Measurements from ENCODE around the gene RABGAP1.

The RABGAP1 gene

DNA sequence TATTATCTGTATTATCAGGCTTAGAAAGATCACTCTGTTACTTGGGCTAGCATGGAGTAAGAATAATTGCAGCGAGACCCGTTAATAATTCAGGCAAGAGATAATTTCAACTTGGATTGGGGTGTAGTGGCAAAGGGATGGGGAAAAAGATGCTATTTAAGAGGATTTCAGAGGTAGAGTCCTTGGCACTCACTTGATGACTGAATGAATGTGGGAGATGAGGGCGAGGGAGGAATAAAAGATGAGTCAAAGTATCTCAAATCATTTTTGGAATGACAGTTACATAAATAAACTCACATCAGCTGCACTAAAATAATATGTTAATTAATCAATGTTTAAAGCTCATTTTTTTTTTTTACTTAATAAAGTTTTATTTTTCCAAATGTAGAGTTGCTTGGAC lies 88.2 kb downstream of the RABGAP1 start:
- Histone ChIP-seq H3K27ac (no peak overlapping the region), H3K9me3 (ENCODE audit: severe bottlenecking) (no peaks in the 10 kb centered on the region), H3K27me3 (ENCODE audit: insufficient read depth, low read depth, severe bottlenecking) (no peaks in the 10 kb centered on the region), H3K36me3 (peaks cover 7% of the 10 kb centered on the region), H3K4me3 (ENCODE audit: low read depth, low read length) (no peak overlapping the region)
- TF ChIP-seq, protein P1, sequence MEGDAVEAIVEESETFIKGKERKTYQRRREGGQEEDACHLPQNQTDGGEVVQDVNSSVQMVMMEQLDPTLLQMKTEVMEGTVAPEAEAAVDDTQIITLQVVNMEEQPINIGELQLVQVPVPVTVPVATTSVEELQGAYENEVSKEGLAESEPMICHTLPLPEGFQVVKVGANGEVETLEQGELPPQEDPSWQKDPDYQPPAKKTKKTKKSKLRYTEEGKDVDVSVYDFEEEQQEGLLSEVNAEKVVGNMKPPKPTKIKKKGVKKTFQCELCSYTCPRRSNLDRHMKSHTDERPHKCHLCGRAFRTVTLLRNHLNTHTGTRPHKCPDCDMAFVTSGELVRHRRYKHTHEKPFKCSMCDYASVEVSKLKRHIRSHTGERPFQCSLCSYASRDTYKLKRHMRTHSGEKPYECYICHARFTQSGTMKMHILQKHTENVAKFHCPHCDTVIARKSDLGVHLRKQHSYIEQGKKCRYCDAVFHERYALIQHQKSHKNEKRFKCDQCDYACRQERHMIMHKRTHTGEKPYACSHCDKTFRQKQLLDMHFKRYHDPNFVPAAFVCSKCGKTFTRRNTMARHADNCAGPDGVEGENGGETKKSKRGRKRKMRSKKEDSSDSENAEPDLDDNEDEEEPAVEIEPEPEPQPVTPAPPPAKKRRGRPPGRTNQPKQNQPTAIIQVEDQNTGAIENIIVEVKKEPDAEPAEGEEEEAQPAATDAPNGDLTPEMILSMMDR (IDR thresholded peaks at IDR 0.05; ENCODE audit: low read depth, low read length): no peak
- DNase-seq: no peak

DNA sequence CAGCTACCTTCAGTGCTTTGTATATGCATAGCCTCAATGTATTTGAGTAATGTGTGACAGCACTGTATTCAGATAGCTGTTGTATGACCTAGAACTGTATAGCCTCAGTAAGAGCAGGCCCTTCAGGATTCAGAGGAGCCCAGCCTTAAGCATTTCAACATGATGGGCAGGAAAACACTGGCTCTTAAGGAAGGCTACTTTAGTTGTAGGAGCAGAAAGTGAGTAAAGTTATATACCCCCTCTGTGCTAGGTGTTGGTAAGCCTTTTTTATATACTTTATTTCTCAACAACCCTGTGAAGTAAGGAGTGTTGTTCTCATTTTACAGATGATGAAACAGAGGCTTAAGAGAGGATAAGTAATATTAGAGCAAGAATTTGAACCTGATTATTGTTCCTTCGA lies 91.1 kb downstream of the RABGAP1 start:
- H3K27ac ChIP-seq: no peak overlapping the region
- TF ChIP-seq, protein P1 (IDR thresholded peaks at IDR 0.05; ENCODE audit: low read depth, low read length): no peak
- DNase-seq: no peak
- no peaks in the 10 kb centered on the region for H3K9me3 ChIP-seq (ENCODE audit: severe bottlenecking)
- peaks cover 6% of the 10 kb centered on the region for H3K36me3 ChIP-seq
- no peaks in the 10 kb centered on the region for H3K27me3 ChIP-seq (ENCODE audit: insufficient read depth, low read depth, severe bottlenecking)
- H3K4me3 ChIP-seq (ENCODE audit: low read depth, low read length): no peak overlapping the region

DNA sequence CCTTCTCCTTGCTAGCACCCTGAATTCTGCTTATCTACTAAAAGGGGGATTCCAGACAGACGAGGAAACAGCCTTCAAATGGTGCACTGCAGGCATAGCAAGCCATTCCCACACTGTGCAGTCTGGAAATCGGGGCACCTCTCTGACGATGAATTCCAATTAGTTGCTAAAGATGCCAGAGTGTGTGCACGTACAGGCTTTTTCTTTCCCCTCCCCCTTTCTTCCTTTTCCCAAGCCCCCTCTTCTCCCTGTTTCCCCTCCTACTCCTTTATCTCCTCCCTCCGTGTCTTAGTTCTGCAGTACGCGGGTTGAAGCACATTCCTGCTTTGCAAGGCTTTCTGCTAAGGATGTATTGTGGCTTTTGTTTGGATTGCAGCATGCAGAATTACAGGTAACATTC lies 92.5 kb downstream of the RABGAP1 start, which contains the start of gene GPR21:
GPR21 (plus strand) TSS at position 316 of the 400 bp plus-strand sequence. CDS start 900 bp downstream, outside the sequence.
- no peaks in the 10 kb centered on the region for H3K27me3 ChIP-seq (ENCODE audit: insufficient read depth, low read depth, severe bottlenecking)
- H3K27ac ChIP-seq: no peak within 1 kb of the TSS
- no peaks in the 10 kb centered on the region for H3K9me3 ChIP-seq (ENCODE audit: severe bottlenecking)
- H3K36me3 ChIP-seq: peaks cover 6% of the 10 kb centered on the region
- DNase-seq: no peak
- H3K4me3 ChIP-seq (ENCODE audit: low read depth, low read length): no peak within 1 kb of the TSS
- TF ChIP-seq, protein P1 (IDR thresholded peaks at IDR 0.05; ENCODE audit: low read depth, low read length): no peak

DNA sequence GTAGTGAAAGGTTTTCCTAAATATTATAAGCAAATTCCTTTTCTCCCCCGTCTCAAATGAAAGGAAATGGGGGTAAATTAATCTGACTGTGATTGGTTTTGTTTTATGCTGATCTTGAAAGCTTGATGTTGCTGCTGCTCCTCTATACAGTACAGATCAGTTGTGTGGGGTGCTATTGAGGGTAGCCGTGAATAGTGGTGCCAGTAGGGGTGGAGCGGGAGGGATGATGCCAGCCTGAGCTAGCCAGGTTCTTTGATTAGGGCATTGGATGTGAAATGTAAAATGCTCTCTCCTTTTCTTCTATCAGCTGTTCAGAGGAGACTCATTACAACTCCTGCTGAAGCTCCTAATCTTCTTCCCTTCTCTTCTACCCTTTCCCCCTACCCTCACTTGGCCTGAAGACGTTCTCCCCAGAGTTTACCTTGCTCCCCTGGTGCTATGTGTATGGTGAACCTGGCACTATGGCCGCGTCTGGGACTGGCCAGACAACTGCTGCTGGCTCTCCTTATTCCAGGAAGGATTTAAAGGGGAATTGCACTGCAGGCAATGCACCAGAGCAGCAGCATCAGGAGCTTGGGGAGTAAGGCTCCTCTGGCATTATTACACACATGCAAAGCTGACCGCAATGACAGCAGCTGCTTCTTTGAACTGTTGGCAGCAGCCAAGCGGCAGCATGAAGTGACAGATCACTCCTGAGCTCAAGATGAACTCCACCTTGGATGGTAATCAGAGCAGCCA lies 93.2 kb downstream of the RABGAP1 start:
- Histone ChIP-seq H3K27ac (no peak overlapping the region), H3K9me3 (ENCODE audit: severe bottlenecking) (no peaks in the 10 kb centered on the region), H3K27me3 (ENCODE audit: insufficient read depth, low read depth, severe bottlenecking) (no peaks in the 10 kb centered on the region), H3K36me3 (peaks cover 9% of the 10 kb centered on the region), H3K4me3 (ENCODE audit: low read depth, low read length) (no peak overlapping the region)
- TF ChIP-seq, protein P1 (IDR thresholded peaks at IDR 0.05; ENCODE audit: low read depth, low read length): no peak
- DNase-seq: no peak

DNA sequence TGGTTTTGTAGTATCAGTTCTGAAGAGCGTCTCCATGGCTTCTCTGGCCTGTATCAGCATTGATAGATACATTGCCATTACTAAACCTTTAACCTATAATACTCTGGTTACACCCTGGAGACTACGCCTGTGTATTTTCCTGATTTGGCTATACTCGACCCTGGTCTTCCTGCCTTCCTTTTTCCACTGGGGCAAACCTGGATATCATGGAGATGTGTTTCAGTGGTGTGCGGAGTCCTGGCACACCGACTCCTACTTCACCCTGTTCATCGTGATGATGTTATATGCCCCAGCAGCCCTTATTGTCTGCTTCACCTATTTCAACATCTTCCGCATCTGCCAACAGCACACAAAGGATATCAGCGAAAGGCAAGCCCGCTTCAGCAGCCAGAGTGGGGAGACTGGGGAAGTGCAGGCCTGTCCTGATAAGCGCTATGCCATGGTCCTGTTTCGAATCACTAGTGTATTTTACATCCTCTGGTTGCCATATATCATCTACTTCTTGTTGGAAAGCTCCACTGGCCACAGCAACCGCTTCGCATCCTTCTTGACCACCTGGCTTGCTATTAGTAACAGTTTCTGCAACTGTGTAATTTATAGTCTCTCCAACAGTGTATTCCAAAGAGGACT lies 94.2 kb downstream of the RABGAP1 start:
- Histone ChIP-seq H3K36me3 (peaks cover 9% of the 10 kb centered on the region), H3K4me3 (ENCODE audit: low read depth, low read length) (no peak overlapping the region), H3K27me3 (ENCODE audit: insufficient read depth, low read depth, severe bottlenecking) (no peaks in the 10 kb centered on the region), H3K27ac (no peak overlapping the region), H3K9me3 (ENCODE audit: severe bottlenecking) (no peaks in the 10 kb centered on the region)
- TF ChIP-seq, protein P1 (IDR thresholded peaks at IDR 0.05; ENCODE audit: low read depth, low read length): no peak
- no peak for DNase-seq

All from WERI-Rb-1 (cell line).